ENCODE results near the gene COPZ2.

DNA sequence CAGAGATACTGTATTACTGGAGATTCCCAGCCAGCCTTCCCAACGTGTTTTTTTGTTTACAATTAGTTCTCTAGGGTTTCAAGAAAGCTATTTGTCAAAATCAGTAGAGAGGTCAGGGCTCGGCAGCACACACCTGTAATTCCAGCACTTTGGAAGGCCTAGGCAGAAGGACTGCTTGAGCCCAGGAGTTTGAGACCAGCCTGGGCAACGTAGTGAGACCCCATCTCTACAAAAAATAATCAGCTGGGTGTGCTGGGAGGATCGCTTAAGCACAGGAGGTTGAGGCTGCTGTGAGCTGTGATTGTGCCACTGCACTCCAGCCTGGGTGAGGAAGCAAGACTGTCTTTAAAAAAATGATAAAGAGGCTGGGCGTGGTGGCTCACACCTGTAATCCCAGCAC, 44.3 kb upstream of the COPZ2 start:
- TF ChIP-seq POLR2AphosphoS5 (IDR thresholded peaks at IDR 0.05; ENCODE audit: low read depth, low read length) (no peak), POLR2A (IDR thresholded peaks at IDR 0.05; ENCODE audit: low read depth, low read length) (no peak), TAF1 (IDR thresholded peaks at IDR 0.05; ENCODE audit: low read depth, low read length) (no peak), PAX5 (IDR thresholded peaks at IDR 0.05; ENCODE audit: insufficient read depth, low read length, severe bottlenecking) (no peak), SPI1 (IDR thresholded peaks at IDR 0.05; ENCODE audit: low read depth, low read length) (no peak), POU2F2 (IDR thresholded peaks at IDR 0.05; ENCODE audit: low read depth, low read length) (no peak)
